Dermis blood vessel endothelial cell (primary cell): ENCODE measurements around the gene UBAC2. TPM values are rescaled to one million over a fixed set of nuclear protein-coding genes. Genes with fewer than 3 reads are reported as not detected.

Experiments used
- DNase-seq: peaks from one replicate; pipeline ENCODE4 v3.0.0; 2010
- total RNA-seq: library from RNA; depleted of rRNA; stranded (reverse); fragments of >200 nt; gene quantifications from 2 replicates; pipeline ENCODE4 v1.2.3, GENCODE V29; 2014

The UBAC2 gene
- total RNA-seq, 1 donor from 2014 or later = 48.8 TPM

GRCh38 chr13:99342723-99343315, 142.2 kb downstream of the UBAC2 start:
- DNase-seq = no peak

- no peak for DNase-seq
Measured at GRCh38 chr13:99344610-99345208, 144.1 kb downstream of the UBAC2 start.

- no peak for DNase-seq
Measured at GRCh38 chr13:99345345-99345744, 144.7 kb downstream of the UBAC2 start.

- no peak for DNase-seq
Measured at GRCh38 chr13:99346335-99347042, 145.8 kb downstream of the UBAC2 start.

- DNase-seq = no peak
Measured at GRCh38 chr13:99347335-99347878, 146.8 kb downstream of the UBAC2 start.

- no peak for DNase-seq
Measured at GRCh38 chr13:99347911-99348451, 147.3 kb downstream of the UBAC2 start.

GRCh38 chr13:99350191-99350590, 149.5 kb downstream of the UBAC2 start:
- no peak for DNase-seq

GRCh38 chr13:99351772-99352171, 151.1 kb downstream of the UBAC2 start:
- no peak for DNase-seq

GRCh38 chr13:99352351-99353245, 151.9 kb downstream of the UBAC2 start:
- DNase-seq = no peak

- no peak for DNase-seq
Measured at GRCh38 chr13:99353246-99353600, 152.6 kb downstream of the UBAC2 start.

GRCh38 chr13:99353836-99354235, 153.2 kb downstream of the UBAC2 start:
- no peak for DNase-seq

- no peak for DNase-seq
Measured at GRCh38 chr13:99354371-99354951, 153.8 kb downstream of the UBAC2 start.

- no peak for DNase-seq
Measured at GRCh38 chr13:99355267-99356011, 154.8 kb downstream of the UBAC2 start.

- DNase-seq = no peak
Measured at GRCh38 chr13:99356012-99356261, 155.3 kb downstream of the UBAC2 start.

GRCh38 chr13:99356262-99357091, 155.8 kb downstream of the UBAC2 start:
- peak; percentile 95 for DNase-seq

- DNase-seq = peak; percentile 94
Measured at GRCh38 chr13:99357131-99357596, 156.5 kb downstream of the UBAC2 start.

- DNase-seq = no peak
Measured at GRCh38 chr13:99357941-99358340, 157.3 kb downstream of the UBAC2 start.

- no peak for DNase-seq
Measured at GRCh38 chr13:99359528-99359927, 158.9 kb downstream of the UBAC2 start.

- DNase-seq = no peak
Measured at GRCh38 chr13:99360696-99361095, 160.0 kb downstream of the UBAC2 start.

GRCh38 chr13:99361197-99361596, 160.5 kb downstream of the UBAC2 start:
- no peak for DNase-seq

- DNase-seq = no peak
Measured at GRCh38 chr13:99362362-99362761, 161.7 kb downstream of the UBAC2 start.
